Measurements from ENCODE around the gene GREM2. TPM values are rescaled to one million over a fixed set of nuclear protein-coding genes. Genes with fewer than 3 reads are reported as not detected.
A peak's percentile ranks its signal among the peaks of the same experiment; 100 is the strongest.

Gene GREM2
- total and polyA plus RNA-seq, 2 of the 4 experiments (the other 2 are of a cell fraction) = 3.0 to 14.2 TPM

DNA sequence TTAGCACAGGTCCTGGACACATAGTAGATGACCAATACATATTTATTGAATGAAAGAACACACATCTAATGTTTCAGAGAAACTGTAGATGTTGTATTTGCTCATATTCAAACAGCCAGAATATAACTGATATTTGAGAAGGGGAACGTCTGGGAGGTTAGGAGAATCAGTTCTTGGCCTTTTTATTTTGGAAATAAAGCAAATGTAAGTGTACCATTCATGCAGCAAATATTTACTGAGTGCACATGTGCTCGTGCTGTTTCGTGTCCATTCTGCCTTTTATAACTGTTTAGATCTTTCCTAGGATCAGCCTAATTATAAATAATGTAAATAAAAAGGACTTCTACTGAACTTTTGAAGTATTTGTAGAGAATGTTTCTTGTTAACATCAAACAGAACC, 103.8 kb downstream of the GREM2 start:
- Histone ChIP-seq H4K5ac (ENCODE audit: low read depth, low read length) (no peak overlapping the region), H3K4me3 (ENCODE audit: insufficient read depth, low read depth, low read length) (no peak overlapping the region), H2AK9ac (replicated peaks; ENCODE audit: low read depth, low read length, poor library complexity) (no peak overlapping the region), H3K9me1 (ENCODE audit: insufficient read depth, low read length) (peaks cover 2% of the 10 kb centered on the region), H2BK120ac (ENCODE audit: low read depth, low read length) (no peak overlapping the region), H3K9ac (ENCODE audit: low read depth, low read length) (no peak overlapping the region), H3K14ac (replicated peaks; ENCODE audit: low read depth, low read length) (no peak overlapping the region), H3K4me1 (ENCODE audit: control insufficient read depth, insufficient read depth, low read length) (peaks cover 3% of the 10 kb centered on the region), H4K20me1 (ENCODE audit: insufficient read depth, low read length) (no peaks in the 10 kb centered on the region), H2BK5ac (ENCODE audit: low read depth, low read length, poor library complexity, severe bottlenecking) (no peak overlapping the region), H3K9me3 (ENCODE audit: control insufficient read depth, insufficient read depth, low read length) (no peaks in the 10 kb centered on the region), H3K36me3 (ENCODE audit: control insufficient read depth, insufficient read depth, low read length) (no peaks in the 10 kb centered on the region), H4K8ac (ENCODE audit: low read depth in 2 of 2, low read length in 2 of 2) (no peak overlapping the region), H3K27ac (ENCODE audit: insufficient read depth, low read length) (no peak overlapping the region), H3K27me3 (ENCODE audit: control insufficient read depth, insufficient read depth, low read length) (no peaks in the 10 kb centered on the region), H2BK20ac (ENCODE audit: low read depth, low read length) (no peak overlapping the region), H3K4me2 (ENCODE audit: low read depth, low read length) (no peak overlapping the region), H2AFZ (replicated peaks; ENCODE audit: low read length, poor library complexity) (no peak overlapping the region), H2BK15ac (ENCODE audit: low read depth, low read length) (no peak overlapping the region), H4K91ac (ENCODE audit: insufficient read depth, low read depth, low read length) (no peak overlapping the region), H3K79me1 (ENCODE audit: low read depth in 1 of 2, low read length in 2 of 2) (peaks cover 0 to 4% of the 10 kb centered on the region in 2 experiments; a peak in 2 of 4 replicates), H3K23ac (ENCODE audit: low read depth, low read length) (no peak overlapping the region), H3K56ac (ENCODE audit: extremely low read depth, insufficient read depth, low read length) (no peak overlapping the region), H2AK5ac (ENCODE audit: low read depth, low read length) (no peak overlapping the region), H3K4ac (ENCODE audit: low read depth, low read length) (no peak overlapping the region), H3K18ac (ENCODE audit: low read depth, low read length) (no peak overlapping the region)
- no peak for TF ChIP-seq POLR2A (IDR thresholded peaks at IDR 0.05; ENCODE audit: low read depth, low read length)
- TF ChIP-seq CHD1 (IDR thresholded peaks at IDR 0.05; ENCODE audit: low read depth, low read length) = no peak
- TF ChIP-seq NFE2L2 (IDR thresholded peaks at IDR 0.05; ENCODE audit: low read depth, low read length) = no peak
- no peak for TF ChIP-seq MAZ (IDR thresholded peaks at IDR 0.05; ENCODE audit: borderline replicate concordance, low read depth, low read length)
- TF ChIP-seq, protein P1, sequence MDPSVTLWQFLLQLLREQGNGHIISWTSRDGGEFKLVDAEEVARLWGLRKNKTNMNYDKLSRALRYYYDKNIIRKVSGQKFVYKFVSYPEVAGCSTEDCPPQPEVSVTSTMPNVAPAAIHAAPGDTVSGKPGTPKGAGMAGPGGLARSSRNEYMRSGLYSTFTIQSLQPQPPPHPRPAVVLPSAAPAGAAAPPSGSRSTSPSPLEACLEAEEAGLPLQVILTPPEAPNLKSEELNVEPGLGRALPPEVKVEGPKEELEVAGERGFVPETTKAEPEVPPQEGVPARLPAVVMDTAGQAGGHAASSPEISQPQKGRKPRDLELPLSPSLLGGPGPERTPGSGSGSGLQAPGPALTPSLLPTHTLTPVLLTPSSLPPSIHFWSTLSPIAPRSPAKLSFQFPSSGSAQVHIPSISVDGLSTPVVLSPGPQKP (IDR thresholded peaks at IDR 0.05; ENCODE audit: borderline replicate concordance, low read depth, low read length) = no peak
- TF ChIP-seq RCOR1 (IDR thresholded peaks at IDR 0.05; ENCODE audit: insufficient replicate concordance, low read length) = no peak
- no peak for TF ChIP-seq RAD21 (IDR thresholded peaks at IDR 0.05; ENCODE audit: low read length)
- no peak for TF ChIP-seq SMC3 (IDR thresholded peaks at IDR 0.05; ENCODE audit: low read depth, low read length)
- no peak for TF ChIP-seq CTCF (conservative IDR thresholded peaks at IDR 0.05; ENCODE audit: low read depth, low read length)
- no peak for TF ChIP-seq FOS (IDR thresholded peaks at IDR 0.05; ENCODE audit: low read depth, low read length)
- TF ChIP-seq USF2 (IDR thresholded peaks at IDR 0.05; ENCODE audit: low read depth, low read length) = no peak
- TF ChIP-seq CEBPB (IDR thresholded peaks at IDR 0.05; ENCODE audit: low read depth, low read length) = no peak
- TF ChIP-seq RFX5 (IDR thresholded peaks at IDR 0.05; ENCODE audit: low read depth, low read length) = no peak
- no peak for TF ChIP-seq MXI1 (IDR thresholded peaks at IDR 0.05; ENCODE audit: borderline replicate concordance, low read depth, low read length)
- no peak for TF ChIP-seq MAFK (IDR thresholded peaks at IDR 0.05; ENCODE audit: low read depth, low read length)
- TF ChIP-seq BHLHE40 (IDR thresholded peaks at IDR 0.05; ENCODE audit: low read depth, low read length) = no peak
- in situ Hi-C loops (cut with MboI; ENCODE audit: low sequenced_read_pairs) = no loop called here
- DNase-seq = peak; percentile 37
- POLR2A ChIA-PET (ENCODE audit: unreplicated experiment) = no interaction called here
- intact Hi-C loops (cut with micrococcal nuclease) = no loop called here
- ATAC-seq (ENCODE audit: low read depth) = peak; percentile 75
- CTCF ChIA-PET = interaction anchor here (1.0 kb wide), 1 partner anchor 57 kb away, joined by 3 read pairs; no protein-coding TSS in a partner anchor
- BruUV-seq (replicated peaks) = no TSS peak
- no CpG with 5 or more reads among the region's 3 CpGs for WGBS, 2 experiments (ENCODE audit: extremely low coverage in 2 of 2, insufficient read length in 1 of 2)
- dilution Hi-C loops (cut with HindIII; ENCODE audit: low sequenced_read_pairs, unreplicated experiment) = no loop called here

Measured in IMR-90 (cell line).